Hematopoietic multipotent progenitor cell treated with erythropoietin and hydrocortisone succinate and interleukin-3 and kit ligand, for 15 days (in vitro differentiated cells): ENCODE data around the gene L3MBTL1.

Source experiments
- DNase-seq: peaks from one replicate; pipeline ENCODE4 v3.0.0-alpha.2; 2015; ENCODE audit warnings: low spot score

Gene L3MBTL1

GRCh38 chr20:43535370-43536004, 28.0 kb downstream of the L3MBTL1 start:
- DNase-seq, result no peak

GRCh38 chr20:43536041-43536816, 28.7 kb downstream of the L3MBTL1 start:
- no peak for DNase-seq

GRCh38 chr20:43536817-43537440, 29.4 kb downstream of the L3MBTL1 start:
- no peak for DNase-seq

- DNase-seq, result peak; percentile 77
Observed at GRCh38 chr20:43537921-43538877, 30.7 kb downstream of the L3MBTL1 start.

- no peak for DNase-seq
Observed at GRCh38 chr20:43538878-43539700, 31.6 kb downstream of the L3MBTL1 start.

- DNase-seq, result no peak
Observed at GRCh38 chr20:43539975-43540672, 32.6 kb downstream of the L3MBTL1 start.

GRCh38 chr20:43540673-43541060, 33.2 kb downstream of the L3MBTL1 start:
- DNase-seq, result no peak

- DNase-seq, result no peak
Observed at GRCh38 chr20:43541214-43541613, 33.7 kb downstream of the L3MBTL1 start.

GRCh38 chr20:43542161-43542560, 34.7 kb downstream of the L3MBTL1 start:
- peak; percentile 36 for DNase-seq

GRCh38 chr20:43542674-43543073, 35.2 kb downstream of the L3MBTL1 start:
- no peak for DNase-seq

- DNase-seq, result no peak
Observed at GRCh38 chr20:43543138-43543537, 35.6 kb downstream of the L3MBTL1 start.

GRCh38 chr20:43544501-43544900, 37.0 kb downstream of the L3MBTL1 start:
- DNase-seq, result no peak

GRCh38 chr20:43545837-43546578, 38.5 kb downstream of the L3MBTL1 start:
- DNase-seq, result no peak

GRCh38 chr20:43548273-43548880, 40.9 kb downstream of the L3MBTL1 start:
- DNase-seq, result no peak

GRCh38 chr20:43549416-43550065, 42.0 kb downstream of the L3MBTL1 start:
- no peak for DNase-seq

- DNase-seq, result no peak
Observed at GRCh38 chr20:43550456-43550855, 43.0 kb downstream of the L3MBTL1 start.

- no peak for DNase-seq
Observed at GRCh38 chr20:43554369-43554768, 46.9 kb downstream of the L3MBTL1 start.

GRCh38 chr20:43558412-43559146, 51.1 kb downstream of the L3MBTL1 start, which contains the start of gene SGK2:
SGK2 (plus strand) TSS chr20:43559027; CDS start chr20:43566496, 7,469 bp downstream.
- no peak for DNase-seq
